Neural cell (in vitro differentiated cells): ENCODE results near the gene TMEM234.

Source experiments
- EP300 ChIP-seq: fragments of 450-650 bp; conservative IDR thresholded peaks from 2 replicates; pipeline ENCODE4 v1.6.1; 2014; ENCODE audit warnings: antibody characterized with exemption, mild to moderate bottlenecking, moderate library complexity; ENCODE audit not compliant: poor library complexity, severe bottlenecking
- EZH2 ChIP-seq: fragments of 200-600, 300-800 bp; shearing (Covaris generic), sonication (generic); IDR thresholded peaks from 2 replicates; pipeline ENCODE4 v1.6.1; 2014; ENCODE audit warnings: antibody characterized with exemption, low read length, borderline replicate concordance, mild to moderate bottlenecking; ENCODE audit not compliant: insufficient read depth, poor library complexity, severe bottlenecking
- MXI1 ChIP-seq: fragments of 450-650 bp; conservative IDR thresholded peaks from 2 replicates; pipeline ENCODE4 v1.6.1; 2014; ENCODE audit warnings: antibody characterized with exemption, mild to moderate bottlenecking; ENCODE audit not compliant: poor library complexity, severe bottlenecking
- POLR2AphosphoS5 ChIP-seq: IDR thresholded peaks from 2 replicates; pipeline ENCODE4 v1.6.1; 2012
- TAF1 ChIP-seq: IDR thresholded peaks from 2 replicates; pipeline ENCODE4 v1.6.1; 2012; ENCODE audit warnings: low read depth
- TF ChIP-seq, protein P1 (sequence below): fragments of 450-650 bp; IDR thresholded peaks from 2 replicates; pipeline ENCODE4 v1.5.1; 2014; ENCODE audit warnings: antibody characterized with exemption, mild to moderate bottlenecking, moderate library complexity; ENCODE audit not compliant: poor library complexity, severe bottlenecking

DNA sequence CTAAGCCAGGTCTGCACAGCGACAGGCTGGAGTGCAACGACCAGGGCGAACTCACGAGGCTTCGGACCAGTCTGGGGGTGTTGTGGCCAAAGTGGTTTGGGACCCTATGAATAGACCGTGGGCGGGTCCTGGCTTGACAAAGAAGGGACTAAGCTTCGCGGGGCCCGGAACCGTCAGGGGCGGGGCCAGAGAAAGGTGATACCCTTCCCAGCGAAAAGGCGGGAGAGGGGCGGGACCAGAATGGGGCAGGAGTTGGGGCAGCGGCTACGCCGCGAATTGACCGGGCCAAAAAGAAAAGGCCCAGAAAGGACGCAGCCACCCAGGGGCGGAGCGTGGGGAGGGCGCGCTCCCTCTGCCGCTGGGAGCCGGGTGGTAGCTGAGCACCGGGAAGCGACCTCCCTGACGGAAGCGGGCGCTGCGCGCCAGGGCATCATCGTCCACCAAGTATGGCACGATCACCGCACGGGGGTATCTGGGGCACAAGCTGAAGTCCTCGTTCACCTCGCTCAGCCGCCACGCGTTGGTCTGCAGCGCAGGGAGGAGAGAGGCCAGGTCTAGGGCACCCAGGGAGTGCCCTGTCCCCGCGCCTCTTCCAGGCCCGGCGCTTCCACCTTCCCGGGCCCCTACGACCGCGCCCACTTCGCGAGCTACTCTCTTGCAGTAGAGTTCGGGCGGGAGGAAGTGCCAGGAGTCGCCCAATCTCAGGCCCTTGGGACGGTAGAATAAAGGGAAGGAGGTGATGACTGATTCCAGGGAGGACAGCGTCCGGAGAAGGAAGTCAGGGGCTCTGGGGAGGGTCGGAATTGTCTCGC lies 18.2 kb upstream of the TMEM234 start:
- TF ChIP-seq, protein P1, sequence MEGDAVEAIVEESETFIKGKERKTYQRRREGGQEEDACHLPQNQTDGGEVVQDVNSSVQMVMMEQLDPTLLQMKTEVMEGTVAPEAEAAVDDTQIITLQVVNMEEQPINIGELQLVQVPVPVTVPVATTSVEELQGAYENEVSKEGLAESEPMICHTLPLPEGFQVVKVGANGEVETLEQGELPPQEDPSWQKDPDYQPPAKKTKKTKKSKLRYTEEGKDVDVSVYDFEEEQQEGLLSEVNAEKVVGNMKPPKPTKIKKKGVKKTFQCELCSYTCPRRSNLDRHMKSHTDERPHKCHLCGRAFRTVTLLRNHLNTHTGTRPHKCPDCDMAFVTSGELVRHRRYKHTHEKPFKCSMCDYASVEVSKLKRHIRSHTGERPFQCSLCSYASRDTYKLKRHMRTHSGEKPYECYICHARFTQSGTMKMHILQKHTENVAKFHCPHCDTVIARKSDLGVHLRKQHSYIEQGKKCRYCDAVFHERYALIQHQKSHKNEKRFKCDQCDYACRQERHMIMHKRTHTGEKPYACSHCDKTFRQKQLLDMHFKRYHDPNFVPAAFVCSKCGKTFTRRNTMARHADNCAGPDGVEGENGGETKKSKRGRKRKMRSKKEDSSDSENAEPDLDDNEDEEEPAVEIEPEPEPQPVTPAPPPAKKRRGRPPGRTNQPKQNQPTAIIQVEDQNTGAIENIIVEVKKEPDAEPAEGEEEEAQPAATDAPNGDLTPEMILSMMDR: peak; percentile 43
- TF ChIP-seq MXI1 (no peak), TAF1 (no peak), POLR2AphosphoS5 (no peak), EP300 (no peak), EZH2 (no peak)
